Ishikawa (cell line): ENCODE results near the gene ARID5B.

Experiments used
- CEBPB ChIP-seq: IDR thresholded peaks from 2 replicates; pipeline ENCODE4 v1.6.1; 2012
- CREB1 ChIP-seq: IDR thresholded peaks from 2 replicates; pipeline ENCODE4 v1.6.1; 2012; ENCODE audit warnings: low read depth
- EGR1 ChIP-seq: IDR thresholded peaks from 2 replicates; pipeline ENCODE4 v1.6.1; 2012
- EP300 ChIP-seq: IDR thresholded peaks from 2 replicates; pipeline ENCODE4 v1.6.1; 2012; ENCODE audit warnings: borderline replicate concordance
- FOXM1 ChIP-seq: IDR thresholded peaks from 2 replicates; pipeline ENCODE4 v1.6.1; 2012; ENCODE audit warnings: low read depth, borderline replicate concordance
- NFIC ChIP-seq: IDR thresholded peaks from 2 replicates; pipeline ENCODE4 v1.6.1; 2012
- RAD21 ChIP-seq: IDR thresholded peaks from 2 replicates; pipeline ENCODE4 v1.6.1; 2012; ENCODE audit warnings: low read depth
- TAF1 ChIP-seq: IDR thresholded peaks from 2 replicates; pipeline ENCODE4 v1.6.1; 2012; ENCODE audit warnings: low read depth, mild to moderate bottlenecking
- TCF12 ChIP-seq: IDR thresholded peaks from 2 replicates; pipeline ENCODE4 v1.6.1; 2012; ENCODE audit warnings: low read depth
- TEAD4 ChIP-seq: IDR thresholded peaks from 2 replicates; pipeline ENCODE4 v1.6.1; 2012
- YY1 ChIP-seq: IDR thresholded peaks from 2 replicates; pipeline ENCODE4 v1.6.1; 2012; ENCODE audit warnings: low read depth
- ZBTB7A ChIP-seq: IDR thresholded peaks from 2 replicates; pipeline ENCODE4 v1.6.1; 2012; ENCODE audit warnings: low read depth
- TF ChIP-seq, protein P1 (sequence below): IDR thresholded peaks from 2 replicates; pipeline ENCODE4 v1.6.1; 2012
- TF ChIP-seq, protein P2 (sequence below): IDR thresholded peaks from 2 replicates; pipeline ENCODE4 v1.6.1; 2012; ENCODE audit warnings: low read depth, mild to moderate bottlenecking
- TF ChIP-seq, protein P3 (sequence below): IDR thresholded peaks from 2 replicates; pipeline ENCODE4 v1.6.1; 2012

The ARID5B gene

DNA sequence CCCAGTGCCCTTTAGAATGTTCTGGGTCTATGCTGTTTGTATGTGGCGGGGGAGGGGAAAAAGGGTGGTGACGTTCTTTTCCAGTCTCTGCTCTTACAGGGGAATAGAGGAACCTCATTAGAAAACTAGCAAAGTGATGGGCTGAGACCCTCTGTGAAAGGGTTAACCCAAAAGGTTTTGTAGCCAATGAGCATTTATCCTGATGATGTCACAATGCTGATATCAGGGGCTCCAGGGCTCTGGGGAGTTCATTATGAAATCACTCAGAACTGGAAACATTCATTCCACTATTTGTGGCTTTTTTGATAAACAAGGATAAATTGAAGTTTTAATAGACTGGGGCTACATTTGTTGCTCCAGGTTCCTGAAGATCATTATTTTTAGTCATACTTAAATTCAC, 71.7 kb downstream of the ARID5B start:
- TF ChIP-seq RAD21 (no peak), YY1 (no peak), TAF1 (no peak), NFIC (no peak), CREB1 (no peak), EGR1 (no peak), TEAD4 (no peak), ZBTB7A (no peak), EP300 (no peak)
- TF ChIP-seq, protein P1, sequence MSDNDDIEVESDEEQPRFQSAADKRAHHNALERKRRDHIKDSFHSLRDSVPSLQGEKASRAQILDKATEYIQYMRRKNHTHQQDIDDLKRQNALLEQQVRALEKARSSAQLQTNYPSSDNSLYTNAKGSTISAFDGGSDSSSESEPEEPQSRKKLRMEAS = no peak
- TF ChIP-seq, protein P2, sequence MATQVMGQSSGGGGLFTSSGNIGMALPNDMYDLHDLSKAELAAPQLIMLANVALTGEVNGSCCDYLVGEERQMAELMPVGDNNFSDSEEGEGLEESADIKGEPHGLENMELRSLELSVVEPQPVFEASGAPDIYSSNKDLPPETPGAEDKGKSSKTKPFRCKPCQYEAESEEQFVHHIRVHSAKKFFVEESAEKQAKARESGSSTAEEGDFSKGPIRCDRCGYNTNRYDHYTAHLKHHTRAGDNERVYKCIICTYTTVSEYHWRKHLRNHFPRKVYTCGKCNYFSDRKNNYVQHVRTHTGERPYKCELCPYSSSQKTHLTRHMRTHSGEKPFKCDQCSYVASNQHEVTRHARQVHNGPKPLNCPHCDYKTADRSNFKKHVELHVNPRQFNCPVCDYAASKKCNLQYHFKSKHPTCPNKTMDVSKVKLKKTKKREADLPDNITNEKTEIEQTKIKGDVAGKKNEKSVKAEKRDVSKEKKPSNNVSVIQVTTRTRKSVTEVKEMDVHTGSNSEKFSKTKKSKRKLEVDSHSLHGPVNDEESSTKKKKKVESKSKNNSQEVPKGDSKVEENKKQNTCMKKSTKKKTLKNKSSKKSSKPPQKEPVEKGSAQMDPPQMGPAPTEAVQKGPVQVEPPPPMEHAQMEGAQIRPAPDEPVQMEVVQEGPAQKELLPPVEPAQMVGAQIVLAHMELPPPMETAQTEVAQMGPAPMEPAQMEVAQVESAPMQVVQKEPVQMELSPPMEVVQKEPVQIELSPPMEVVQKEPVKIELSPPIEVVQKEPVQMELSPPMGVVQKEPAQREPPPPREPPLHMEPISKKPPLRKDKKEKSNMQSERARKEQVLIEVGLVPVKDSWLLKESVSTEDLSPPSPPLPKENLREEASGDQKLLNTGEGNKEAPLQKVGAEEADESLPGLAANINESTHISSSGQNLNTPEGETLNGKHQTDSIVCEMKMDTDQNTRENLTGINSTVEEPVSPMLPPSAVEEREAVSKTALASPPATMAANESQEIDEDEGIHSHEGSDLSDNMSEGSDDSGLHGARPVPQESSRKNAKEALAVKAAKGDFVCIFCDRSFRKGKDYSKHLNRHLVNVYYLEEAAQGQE = no peak

DNA sequence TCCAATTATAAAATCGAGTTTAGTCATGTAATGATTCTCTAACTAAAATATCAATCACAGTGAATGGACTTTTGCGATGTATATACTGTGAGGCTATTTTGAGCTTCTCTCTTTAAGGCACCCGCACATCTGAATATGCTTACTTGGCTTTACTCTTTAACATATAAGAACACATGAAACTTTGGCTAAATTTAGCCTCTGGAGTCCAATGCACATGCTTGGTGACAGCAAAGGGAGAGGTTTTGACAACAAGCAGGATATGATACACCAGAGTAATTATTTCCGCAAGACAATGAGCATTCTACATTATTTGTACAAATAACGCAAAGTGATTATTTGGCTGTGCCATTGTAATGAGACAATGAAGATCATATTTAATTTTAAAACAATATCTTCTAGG, 72.4 kb downstream of the ARID5B start:
- TF ChIP-seq NFIC (no peak), TCF12 (no peak), ZBTB7A (no peak), FOXM1 (no peak), TAF1 (no peak), EGR1 (no peak), RAD21 (no peak), YY1 (no peak), CREB1 (no peak), CEBPB (no peak), EP300 (no peak), TEAD4 (no peak)
- TF ChIP-seq, protein P1 = no peak
- TF ChIP-seq, protein P3, sequence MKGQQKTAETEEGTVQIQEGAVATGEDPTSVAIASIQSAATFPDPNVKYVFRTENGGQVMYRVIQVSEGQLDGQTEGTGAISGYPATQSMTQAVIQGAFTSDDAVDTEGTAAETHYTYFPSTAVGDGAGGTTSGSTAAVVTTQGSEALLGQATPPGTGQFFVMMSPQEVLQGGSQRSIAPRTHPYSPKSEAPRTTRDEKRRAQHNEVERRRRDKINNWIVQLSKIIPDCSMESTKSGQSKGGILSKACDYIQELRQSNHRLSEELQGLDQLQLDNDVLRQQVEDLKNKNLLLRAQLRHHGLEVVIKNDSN = no peak

DNA sequence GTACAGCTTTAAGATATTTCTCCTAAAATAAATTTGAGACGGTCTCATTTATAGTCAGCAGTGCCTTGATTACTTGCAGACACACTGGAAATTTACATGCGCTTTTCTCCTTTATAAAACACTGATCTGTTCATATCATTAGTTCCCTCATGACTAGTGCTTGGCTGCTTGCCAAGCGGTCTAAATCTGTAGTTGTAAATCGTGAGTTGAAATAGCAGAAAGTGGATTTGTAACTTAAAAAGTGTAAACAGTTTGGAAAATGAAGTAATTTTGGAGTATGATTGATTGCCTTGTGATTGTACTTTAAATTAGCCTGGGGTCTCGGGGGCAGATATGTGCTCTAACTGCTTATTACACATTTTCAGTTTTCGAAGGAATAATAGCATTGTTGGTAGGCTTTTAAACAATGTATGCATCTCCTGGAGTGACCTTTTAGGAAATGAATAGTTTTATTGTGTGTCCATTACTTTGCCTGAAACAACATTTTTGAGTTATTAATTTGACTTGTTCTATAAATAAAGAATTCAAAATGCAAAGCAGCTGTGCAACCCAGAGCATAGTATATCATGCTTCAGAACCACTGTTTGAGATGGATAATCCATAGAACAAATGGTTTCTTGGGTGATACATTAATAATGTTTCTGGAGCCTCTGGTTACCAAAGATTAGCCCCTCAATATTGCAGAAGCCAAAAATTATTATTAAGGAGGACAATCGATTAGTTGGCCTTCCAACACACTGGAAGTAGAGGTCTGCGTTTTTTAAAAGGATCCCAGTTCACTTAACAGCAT, 73.3 kb downstream of the ARID5B start:
- no peak for TF ChIP-seq YY1
- TF ChIP-seq NFIC = peak; percentile 74
- TF ChIP-seq, protein P3 = no peak
- TF ChIP-seq EGR1 = no peak
- no peak for TF ChIP-seq CREB1
- TF ChIP-seq, protein P2 = no peak

DNA sequence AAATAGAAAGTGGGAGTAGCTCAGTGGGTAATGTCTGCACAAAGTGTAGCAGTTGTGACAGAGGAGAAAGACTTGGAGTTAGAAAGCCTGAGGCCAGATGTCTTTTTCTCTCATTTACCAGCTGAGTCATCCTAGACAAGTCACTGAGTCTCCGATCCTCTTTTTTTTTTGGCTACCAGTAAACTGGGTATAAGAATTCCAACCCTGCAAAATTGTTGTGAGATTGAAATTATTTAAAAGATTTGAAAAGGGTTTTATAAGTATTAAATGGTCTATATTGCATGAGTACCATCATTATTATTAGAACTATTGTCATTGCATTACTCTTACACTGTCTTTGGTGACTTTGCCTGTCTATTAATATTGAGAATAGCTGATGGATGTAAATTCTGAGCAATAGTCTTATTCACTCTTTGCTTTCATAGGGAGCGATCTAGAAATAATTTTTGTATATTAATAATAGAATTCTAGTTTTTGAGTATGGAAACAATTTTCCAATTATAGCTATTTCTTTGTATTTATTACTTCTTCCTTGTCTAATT, 74.0 kb downstream of the ARID5B start:
- no peak for TF ChIP-seq YY1
- no peak for TF ChIP-seq FOXM1
- TF ChIP-seq, protein P2 = no peak
- TF ChIP-seq TAF1 = no peak
- no peak for TF ChIP-seq TCF12
- TF ChIP-seq EP300 = no peak
- TF ChIP-seq, protein P1 = no peak
- TF ChIP-seq, protein P3 = no peak
- no peak for TF ChIP-seq EGR1
